Activated naive CD4-positive, alpha-beta T cell treated with anti-CD3 and anti-CD28 coated beads, Interleukin-2, amount 50 U/mL, for 24 hours (primary cell): ENCODE results near the gene HSPA1L.
A peak's percentile ranks its signal among the peaks of the same experiment; 100 is the strongest.

Experiments used
- H3K27ac Mint-ChIP-seq: one replicate; pipeline ENCODE4 v1.8.0; 2021; ENCODE audit warnings: mild to moderate bottlenecking, mixed read lengths
- H3K27me3 Mint-ChIP-seq: one replicate; pipeline ENCODE4 v1.8.0; 2021; ENCODE audit warnings: mixed read lengths
- H3K36me3 Mint-ChIP-seq: one replicate; pipeline ENCODE4 v1.8.0; 2021; ENCODE audit warnings: mixed read lengths
- H3K4me1 Mint-ChIP-seq: one replicate; pipeline ENCODE4 v1.8.0; 2021; ENCODE audit warnings: mixed read lengths
- H3K4me3 Mint-ChIP-seq: one replicate; pipeline ENCODE4 v1.8.0; 2021; ENCODE audit warnings: mild to moderate bottlenecking, mixed read lengths
- H3K9me3 Mint-ChIP-seq: one replicate; pipeline ENCODE4 v1.8.0; 2021; ENCODE audit warnings: mixed read lengths

Gene HSPA1L

DNA sequence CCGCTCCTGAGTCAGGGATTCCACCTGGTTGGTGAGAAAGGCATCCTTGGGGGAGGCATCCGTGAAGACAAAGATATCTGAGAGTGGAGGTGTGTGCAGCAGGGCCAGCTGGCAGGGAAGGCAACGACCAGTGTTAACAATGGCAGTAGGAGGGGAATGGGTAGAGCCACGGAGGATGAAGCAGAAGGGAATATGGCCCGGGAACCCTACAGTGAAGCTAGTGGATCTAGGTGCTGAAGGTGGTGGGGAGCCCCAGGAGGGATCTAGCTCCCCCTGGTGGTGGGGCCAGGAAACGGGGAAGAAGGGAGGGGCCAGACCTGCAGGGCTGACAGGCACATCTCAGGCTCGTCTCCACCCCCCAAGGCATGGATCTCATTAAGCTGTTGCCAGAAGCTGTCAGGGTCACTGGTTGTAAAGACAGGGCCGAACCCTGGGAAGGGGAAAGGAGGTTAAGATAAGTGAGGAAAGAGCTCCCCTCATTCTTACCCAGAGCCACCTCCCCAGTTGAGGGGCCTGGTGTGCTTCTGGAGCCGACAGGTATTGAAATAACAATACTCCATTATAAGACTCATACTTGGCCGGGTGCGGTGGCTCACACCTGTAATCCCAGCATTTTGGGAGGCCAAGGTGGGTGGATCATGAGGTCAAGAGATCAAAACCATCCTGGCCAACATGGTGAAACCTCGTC is 45.3 kb downstream of the HSPA1L start:
- Mint-ChIP-seq H3K36me3 (no peaks in the 10 kb centered on the region), H3K27me3 (no peaks in the 10 kb centered on the region), H3K27ac (no peak overlapping the region), H3K4me3 (peak overlapping the region; percentile 23), H3K9me3 (no peaks in the 10 kb centered on the region), H3K4me1 (peaks cover 22% of the 10 kb centered on the region)

DNA sequence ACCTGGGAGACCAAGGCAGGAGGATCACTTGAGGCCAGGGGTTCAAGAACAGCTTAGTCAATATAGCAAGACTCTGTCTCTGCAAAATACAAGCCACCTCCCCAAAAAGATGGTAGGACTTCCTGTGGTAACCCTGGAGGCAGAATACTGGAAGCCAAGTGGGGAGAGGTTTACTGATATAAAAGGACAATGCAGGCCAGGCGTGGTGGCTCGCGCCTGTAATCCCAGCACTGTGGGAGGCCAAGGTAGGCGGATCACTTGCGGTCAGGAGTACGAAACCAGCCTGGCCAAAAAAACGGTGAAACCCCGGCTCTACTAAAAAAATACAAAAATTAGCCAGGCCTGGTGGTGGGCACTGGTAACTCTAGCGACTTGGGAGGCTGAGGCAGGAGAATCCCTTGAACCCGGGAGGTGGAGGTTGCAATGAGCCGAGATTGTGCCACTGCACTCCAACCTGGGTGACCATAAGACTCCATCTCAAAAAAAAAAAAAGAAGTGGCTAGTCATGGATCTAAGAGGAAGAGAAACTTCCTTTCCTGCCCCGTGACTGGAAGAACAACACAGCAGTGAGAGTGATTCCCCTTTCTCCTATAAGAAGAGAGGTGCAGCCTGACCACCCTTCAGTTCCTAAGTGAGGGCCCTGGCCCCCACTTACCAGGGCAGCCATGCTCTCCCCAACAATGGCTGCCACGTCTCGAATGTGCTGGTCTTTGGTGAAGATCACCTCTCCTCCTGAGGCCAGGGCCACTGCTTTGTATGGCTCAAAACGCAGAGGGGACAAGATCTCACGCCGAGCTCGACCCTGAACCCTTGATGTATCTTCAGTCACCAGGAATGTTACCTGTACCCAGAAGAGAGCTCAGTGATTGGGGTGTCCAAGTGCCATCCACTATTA is 46.5 kb downstream of the HSPA1L start:
- Mint-ChIP-seq H3K9me3 (no peaks in the 10 kb centered on the region), H3K27ac (no peak overlapping the region), H3K27me3 (no peaks in the 10 kb centered on the region), H3K4me3 (no peak overlapping the region), H3K36me3 (no peaks in the 10 kb centered on the region), H3K4me1 (peaks cover 23% of the 10 kb centered on the region)

- Mint-ChIP-seq H3K36me3 (peaks cover 2% of the 10 kb centered on the region), H3K4me1 (peaks cover 17% of the 10 kb centered on the region), H3K9me3 (no peaks in the 10 kb centered on the region), H3K4me3 (no peak overlapping the region), H3K27ac (no peak overlapping the region), H3K27me3 (no peaks in the 10 kb centered on the region)
Measured at GRCh38 chr6:31767096-31767645, 47.9 kb downstream of the HSPA1L start.

- no peaks in the 10 kb centered on the region for H3K9me3 Mint-ChIP-seq
- H3K27ac Mint-ChIP-seq, result no peak overlapping the region
- H3K36me3 Mint-ChIP-seq, result peaks cover 5% of the 10 kb centered on the region
- H3K4me3 Mint-ChIP-seq, result no peak overlapping the region
- H3K4me1 Mint-ChIP-seq, result peaks cover 12% of the 10 kb centered on the region
- no peaks in the 10 kb centered on the region for H3K27me3 Mint-ChIP-seq
Measured at GRCh38 chr6:31765910-31766794, 48.9 kb downstream of the HSPA1L start.

GRCh38 chr6:31765559-31765909 is 49.5 kb downstream of the HSPA1L start:
- Mint-ChIP-seq H3K9me3 (no peaks in the 10 kb centered on the region), H3K4me3 (no peak overlapping the region), H3K36me3 (peaks cover 5% of the 10 kb centered on the region), H3K27me3 (no peaks in the 10 kb centered on the region), H3K27ac (no peak overlapping the region), H3K4me1 (peaks cover 10% of the 10 kb centered on the region)

DNA sequence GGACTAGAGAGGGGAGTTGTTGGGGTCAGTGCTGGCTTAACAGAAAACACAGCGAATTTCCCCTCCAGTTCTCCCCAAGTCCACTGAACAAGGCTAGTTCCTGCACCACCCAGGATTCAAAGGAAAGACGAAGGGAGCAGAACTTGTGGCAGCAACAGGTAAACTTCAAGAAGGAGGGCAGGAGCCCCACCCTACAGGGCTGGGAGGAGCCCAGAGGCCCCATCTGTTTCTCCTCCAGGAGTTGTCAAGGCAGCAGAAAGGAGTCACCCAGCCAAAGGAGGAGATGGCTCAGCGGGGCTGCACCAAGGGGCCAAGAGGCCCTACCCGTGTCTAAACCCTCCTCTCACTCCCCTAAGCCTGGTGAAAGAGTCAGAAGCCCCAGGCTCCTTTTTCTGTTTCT is 50.9 kb downstream of the HSPA1L start:
- H3K4me3 Mint-ChIP-seq, result no peak overlapping the region
- H3K36me3 Mint-ChIP-seq, result peaks cover 13% of the 10 kb centered on the region
- H3K9me3 Mint-ChIP-seq, result no peaks in the 10 kb centered on the region
- no peak overlapping the region for H3K27ac Mint-ChIP-seq
- peaks cover 3% of the 10 kb centered on the region for H3K4me1 Mint-ChIP-seq
- H3K27me3 Mint-ChIP-seq, result no peaks in the 10 kb centered on the region

GRCh38 chr6:31763619-31763940 is 51.5 kb downstream of the HSPA1L start:
- peaks cover 3% of the 10 kb centered on the region for H3K4me1 Mint-ChIP-seq
- H3K27me3 Mint-ChIP-seq, result no peaks in the 10 kb centered on the region
- no peaks in the 10 kb centered on the region for H3K9me3 Mint-ChIP-seq
- H3K36me3 Mint-ChIP-seq, result peaks cover 15% of the 10 kb centered on the region
- H3K27ac Mint-ChIP-seq, result no peak overlapping the region
- H3K4me3 Mint-ChIP-seq, result no peak overlapping the region

- Mint-ChIP-seq H3K27ac (no peak overlapping the region), H3K4me1 (peaks cover 3% of the 10 kb centered on the region), H3K27me3 (no peaks in the 10 kb centered on the region), H3K36me3 (peaks cover 15% of the 10 kb centered on the region), H3K4me3 (no peak overlapping the region), H3K9me3 (no peaks in the 10 kb centered on the region)
Measured at GRCh38 chr6:31762878-31763618, 52.0 kb downstream of the HSPA1L start.

- H3K36me3 Mint-ChIP-seq, result peaks cover 15% of the 10 kb centered on the region
Measured at GRCh38 chr6:31762356-31762755, 52.7 kb downstream of the HSPA1L start, which contains the start of gene SAPCD1. Gene SAPCD1, plus strand, starts transcription at chr6:31762656. Its CDS starts 399 bp downstream, at chr6:31763055.

GRCh38 chr6:31761343-31761742 is 53.7 kb downstream of the HSPA1L start:
- Mint-ChIP-seq H3K4me3 (no peak overlapping the region), H3K4me1 (peaks cover 3% of the 10 kb centered on the region), H3K27me3 (no peaks in the 10 kb centered on the region)

More at GRCh38 chr6:31762356-31762755, 52.7 kb downstream of the HSPA1L start, which contains the start of gene SAPCD1:
- H3K27me3 Mint-ChIP-seq, result no peaks in the 10 kb centered on the region
- H3K9me3 Mint-ChIP-seq, result no peaks in the 10 kb centered on the region
- no peak within 1 kb of the TSS for H3K4me3 Mint-ChIP-seq
- peaks cover 3% of the 10 kb centered on the region for H3K4me1 Mint-ChIP-seq
- no peak within 1 kb of the TSS for H3K27ac Mint-ChIP-seq

GRCh38 chr6:31760790-31761189 is 54.3 kb downstream of the HSPA1L start:
- Mint-ChIP-seq H3K36me3 (peaks cover 15% of the 10 kb centered on the region), H3K27ac (no peak overlapping the region), H3K27me3 (no peaks in the 10 kb centered on the region)

More at GRCh38 chr6:31761343-31761742, 53.7 kb downstream of the HSPA1L start:
- H3K9me3 Mint-ChIP-seq, result no peaks in the 10 kb centered on the region
- peaks cover 15% of the 10 kb centered on the region for H3K36me3 Mint-ChIP-seq
- H3K27ac Mint-ChIP-seq, result no peak overlapping the region

More at GRCh38 chr6:31760790-31761189, 54.3 kb downstream of the HSPA1L start:
- Mint-ChIP-seq H3K9me3 (no peaks in the 10 kb centered on the region), H3K4me1 (peaks cover 3% of the 10 kb centered on the region), H3K4me3 (no peak overlapping the region)
